ENCODE results near the gene ARHGEF25. TPM values are rescaled to one million over a fixed set of nuclear protein-coding genes. Genes with fewer than 3 reads are reported as not detected.
A peak's percentile ranks its signal among the peaks of the same experiment; 100 is the strongest.

The ARHGEF25 gene
- total and polyA plus RNA-seq, 2 donors (not counting 1 experiment from before 2014, with no cell fraction given) = 0.12 TPM; not detected in 1

- Histone ChIP-seq H3K4me2 (replicated peaks; ENCODE audit: low read depth, low read length, poor library complexity, severe bottlenecking) (peak within 1 kb of the TSS; percentile 90), H3K27me3 (replicated peaks in 1 of 4; ENCODE audit: control extremely low read depth in 1 of 4, control insufficient read depth in 3 of 4, insufficient read depth in 4 of 4, low read length in 3 of 4) (peaks cover 0 to 14% (median 7%) of the 10 kb centered on the region in 4 experiments), H3K36me3 (replicated peaks in 1 of 2; ENCODE audit: control extremely low read depth in 1 of 2, control insufficient read depth in 1 of 2, extremely low read depth in 1 of 2, insufficient read depth in 2 of 2, low read length in 1 of 2) (peaks cover 6 to 18% of the 10 kb centered on the region in 2 experiments), H3K4me1 (ENCODE audit: control insufficient read depth in 2 of 2, insufficient read depth in 2 of 2, low read length in 2 of 2) (peaks cover 14 to 21% of the 10 kb centered on the region in 2 donors), H3K9me3 (ENCODE audit: control extremely low read depth in 1 of 3, control insufficient read depth in 2 of 3, insufficient read depth in 1 of 3, low read length in 2 of 3) (no peaks in the 10 kb centered on the region), H2AFZ (ENCODE audit: insufficient read depth, low read depth, low read length, poor library complexity, severe bottlenecking) (peak within 1 kb of the TSS; percentile 87), H3K9ac (ENCODE audit: low read length) (peak within 1 kb of the TSS; percentile 73), H3K4me3 (ENCODE audit: control extremely low read depth in 1 of 5, extremely low read depth in 1 of 5, insufficient read depth in 1 of 5, low read depth in 2 of 5, low read length in 4 of 5) (peak within 1 kb of the TSS; percentile 70 to 97 (median 78)), H3K79me2 (ENCODE audit: control insufficient read depth, insufficient read depth, low read length) (peaks cover 15% of the 10 kb centered on the region), H4K20me1 (ENCODE audit: control insufficient read depth, insufficient read depth, low read length, poor library complexity, severe bottlenecking) (peaks cover 3% of the 10 kb centered on the region), H3K27ac (ENCODE audit: low read length in 2 of 2) (peak within 1 kb of the TSS; percentile 50 to 63)
- Mint-ChIP-seq H3K27me3 (peaks cover 3% of the 10 kb centered on the region), H3K4me1 (peaks cover 26% of the 10 kb centered on the region), H3K4me3 (peak within 1 kb of the TSS; percentile 89), H3K9me3 (ENCODE audit: insufficient read depth) (no peaks in the 10 kb centered on the region), H3K27ac (peak within 1 kb of the TSS; percentile 81)
- CTCF ChIA-PET = interaction anchor here (0.7 to 3.7 kb wide), 7 partner anchors 8 to 42 kb away, joined by 3 to 32 read pairs (median 5); partner anchors contain the start of gene B4GALNT1
- ATAC-seq (ENCODE audit: low read depth) = peak; percentile 98
- peak; percentile 89 for DNase-seq
- intact Hi-C loops (cut with micrococcal nuclease) = loop anchor here (1.0 to 2.0 kb wide), 3 partner anchors 8 to 44 kb away; partner anchors contain the start of gene DCTN2
- TF ChIP-seq CTCF (IDR thresholded peaks at IDR 0.05) (no peak), EZH2 (IDR thresholded peaks at IDR 0.05; ENCODE audit: borderline replicate concordance, insufficient read depth, low read depth, low read length, poor library complexity, severe bottlenecking) (no peak)
- whole genome bisulfite sequencing (ENCODE audit: insufficient coverage) = 1% methylated on average over 68 of the region's 69 CpGs
- POLR2A ChIA-PET = interaction anchor here (0.9 to 1.7 kb wide), 2 partner anchors 14 to 25 kb away, joined by 3 to 4 read pairs; no protein-coding TSS in a partner anchor
These were observed 20.1 kb upstream of the ARHGEF25 start, which contains the start of gene PIP4K2C for GRCh38 chr12:57590864-57591781. Gene PIP4K2C (plus strand): TSS chr12:57591192. CDS start chr12:57591290, 98 bp downstream.

Measured in B cell (primary cell).